Prostate gland (tissue), 2 donors: ENCODE data around the gene CENPN.

Experiments
- CTCF ChIP-seq, 4 experiments: fragments of 200-600 bp in 2 of 4; fragments of 450-650 bp in 2 of 4; sonication (generic) in 2 of 4; IDR thresholded peaks; 1 replicate in 3 of 4; 2 replicates in 1 of 4; pipeline ENCODE4 v1.5.1; 2016 to 2019; ENCODE audit warnings: antibody characterized with exemption in 4 of 4, mild to moderate bottlenecking in 2 of 4, moderate library complexity in 2 of 4
- POLR2A ChIP-seq: fragments of 450-650 bp; IDR thresholded peaks from one replicate; pipeline ENCODE4 v1.6.1; 2016; ENCODE audit warnings: antibody characterized with exemption, mild to moderate bottlenecking
- POLR2AphosphoS5 ChIP-seq: sonication (generic); formaldehyde crosslinking; IDR thresholded peaks from one replicate; pipeline ENCODE4 v1.6.1; 2017; ENCODE audit warnings: antibody characterized with exemption

GRCh38 chr16:81053761-81054160 lies 46.7 kb downstream of the CENPN start:
- TF ChIP-seq CTCF (IDR thresholded peaks at IDR 0.05) (no peak), POLR2A (no peak), POLR2AphosphoS5 (no peak)
